ENCODE data around the gene TMEM18. TPM values are rescaled to one million over a fixed set of nuclear protein-coding genes. Genes with fewer than 3 reads are reported as not detected.
"Not testable (repeated sequence)": the region's sequence is repeated elsewhere in the genome, so short reads cannot be mapped to it uniquely, and the experiment has no call there.

TMEM18 gene
- total RNA-seq = 10.6 TPM
- long read RNA-seq, transcript TMEM18-201 (5 exons, 2,762 nt) = major isoform, 7 of 10 reads
- long read RNA-seq, partial matches to known transcripts = 0 of 10 reads
- long read RNA-seq, other reads (novel, unspliced or antisense) = 2 of 10 reads

DNA sequence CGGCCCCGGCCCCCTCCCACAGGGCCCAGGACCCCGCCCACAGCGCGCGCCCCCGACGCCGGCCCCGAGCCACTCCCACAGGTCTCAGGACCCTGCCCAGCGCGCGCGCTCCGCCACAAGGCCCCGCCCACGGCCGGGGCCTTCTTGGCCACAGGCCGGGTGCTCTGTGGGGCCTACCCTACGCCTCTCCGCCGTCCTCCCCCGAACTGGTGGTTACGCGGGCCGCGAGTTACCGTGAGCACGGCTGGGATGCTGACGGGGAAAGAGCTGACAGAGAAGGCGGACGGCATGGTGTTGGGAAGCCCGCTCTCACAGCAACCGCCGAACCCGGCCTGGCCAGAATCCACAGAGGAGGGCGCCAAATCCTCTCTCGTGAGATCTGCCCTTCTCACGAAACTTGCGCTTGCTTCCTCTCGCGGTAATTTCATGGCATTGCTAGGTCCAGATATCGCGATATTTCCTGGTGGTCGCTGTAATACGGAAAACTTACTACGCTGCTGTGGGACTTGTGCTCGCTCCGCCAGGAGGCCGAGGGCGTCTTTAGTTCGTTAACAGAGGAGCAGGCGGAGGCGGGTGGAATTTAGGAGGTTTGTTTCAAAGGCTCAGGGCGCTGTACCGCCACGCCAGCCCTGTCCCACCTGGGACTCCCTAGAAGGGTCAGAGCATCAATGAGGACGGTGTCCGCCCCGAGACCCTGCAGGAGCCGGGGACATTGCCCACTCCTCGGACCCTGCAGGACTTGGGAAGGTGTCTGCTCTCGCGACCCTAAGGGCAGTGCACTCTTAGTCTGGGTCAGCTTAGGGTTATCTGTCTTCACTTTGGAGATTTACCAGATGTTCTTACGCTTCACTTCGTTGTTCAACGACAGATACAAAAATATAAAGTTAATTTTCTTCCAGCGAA, at the start of gene TMEM18:
TMEM18 (minus strand) TSS at position 351 of the 903 bp plus-strand sequence; CDS start at position 290, 61 bp downstream.
- no peak for DNase-seq (ENCODE audit: missing footprints)

DNA sequence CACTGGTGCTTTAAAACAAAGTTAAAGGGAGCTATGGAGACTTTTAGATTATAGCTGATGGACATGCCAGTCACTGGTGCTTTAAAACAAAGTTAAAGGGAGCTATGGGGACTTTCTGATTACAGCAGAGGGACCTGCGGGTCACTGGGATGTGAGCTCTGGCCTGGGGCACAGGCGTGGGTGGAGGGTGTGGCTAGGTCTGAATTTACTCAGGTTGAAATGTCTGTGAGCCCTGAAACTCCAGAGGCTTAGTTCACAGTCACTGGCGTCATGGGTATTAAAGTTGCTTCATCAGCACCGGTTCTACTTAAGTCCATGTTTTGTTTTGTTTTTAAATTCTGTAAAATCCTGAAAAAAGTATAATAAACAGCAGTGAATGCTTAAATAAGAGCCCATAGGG, 49.0 kb upstream of the TMEM18 start:
- DNase-seq (ENCODE audit: missing footprints) (no peak), ATAC-seq (no peak)
- intact Hi-C loops (cut with DNase I) = no loop called here

More for the DNA sequence above, at the start of gene TMEM18:
- ATAC-seq = peak; percentile 96
- intact Hi-C loops (cut with DNase I) = loop anchor here (10.0 kb wide), 1 partner anchor 1377 kb away; no protein-coding TSS in a partner anchor

DNA sequence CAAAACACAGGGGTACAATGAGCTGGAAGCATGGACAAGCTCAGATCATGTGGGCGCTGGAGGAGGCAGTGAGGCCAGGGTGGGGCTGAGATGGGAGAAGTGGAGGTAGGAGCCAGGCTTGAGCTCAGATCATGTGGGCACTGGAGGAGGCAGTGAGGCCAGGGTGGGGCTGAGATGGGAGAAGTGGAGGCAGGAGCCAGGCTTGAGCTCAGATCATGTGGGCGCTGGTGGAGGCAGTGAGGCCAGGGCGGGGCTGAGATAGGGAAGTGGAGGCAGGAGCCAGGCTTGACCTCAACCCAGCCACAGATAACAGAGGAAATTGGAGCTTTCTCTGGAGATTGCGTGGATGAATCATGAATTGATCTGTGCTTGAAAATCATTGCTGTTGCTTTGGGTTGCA, 48.3 kb upstream of the TMEM18 start:
- DNase-seq (ENCODE audit: missing footprints) (no peak), ATAC-seq (no peak)
- intact Hi-C loops (cut with DNase I) = no loop called here

DNA sequence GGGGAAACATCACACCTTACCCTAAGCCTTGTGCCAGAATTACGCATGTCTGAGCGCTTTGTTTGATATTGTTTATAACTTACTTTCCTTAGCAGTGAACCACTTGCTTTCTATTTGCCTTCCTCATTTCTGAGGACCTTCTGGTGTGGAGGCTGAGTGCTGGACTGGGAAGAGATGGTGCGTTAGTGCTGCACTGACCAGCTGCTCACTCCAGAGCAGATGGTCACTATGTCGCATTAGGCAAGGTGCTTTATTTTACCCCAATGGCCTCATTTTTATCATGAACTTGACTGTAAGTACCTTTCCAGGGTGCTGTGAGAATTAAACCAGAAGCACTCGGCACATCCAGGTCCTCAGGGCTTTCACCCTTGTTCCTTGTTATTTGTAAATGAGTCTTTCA, 46.6 kb upstream of the TMEM18 start:
- intact Hi-C loops (cut with DNase I) = no loop called here
- DNase-seq (ENCODE audit: missing footprints) (no peak), ATAC-seq (no peak)

DNA sequence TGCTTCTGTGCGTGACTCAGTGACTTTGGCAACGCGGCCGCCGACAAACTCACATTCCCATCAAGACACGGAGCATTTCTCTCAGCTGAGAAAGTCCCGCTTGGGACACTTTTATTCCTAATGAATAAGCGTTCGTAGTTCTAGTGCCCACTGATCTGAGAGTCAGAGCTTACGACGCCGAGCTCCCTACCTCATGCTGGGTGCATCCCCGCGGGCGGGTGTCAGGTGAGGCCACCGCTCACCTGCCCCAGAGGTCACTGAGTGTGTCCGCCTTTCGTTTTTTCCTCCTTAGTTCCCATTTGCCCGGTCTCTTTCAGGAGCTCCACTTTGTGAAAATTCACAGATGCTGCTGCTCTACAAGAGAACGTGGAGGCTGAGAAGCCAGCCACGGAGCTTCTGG, 43.6 kb upstream of the TMEM18 start:
- intact Hi-C loops (cut with DNase I) = no loop called here
- DNase-seq (ENCODE audit: missing footprints) = no peak
- ATAC-seq = no peak

DNA sequence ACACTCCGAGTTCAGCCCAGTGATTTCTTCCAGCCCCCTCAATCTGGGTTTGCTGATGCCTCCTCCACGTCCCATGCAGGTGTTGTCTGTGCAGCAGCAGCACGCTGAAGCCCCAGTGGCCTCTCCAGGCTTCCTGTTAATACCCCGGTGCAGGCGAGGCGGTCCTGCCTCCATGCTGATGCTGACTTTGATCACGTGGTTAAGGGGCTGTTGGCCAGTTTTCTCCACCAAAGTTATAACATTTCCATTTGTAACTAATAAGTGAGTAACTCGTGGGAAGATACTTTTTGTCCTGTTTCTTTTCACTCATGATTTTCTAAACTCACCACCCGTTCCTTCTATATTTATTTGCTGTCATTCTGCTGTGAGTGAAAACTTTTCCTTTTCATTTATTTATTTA, 42.5 kb upstream of the TMEM18 start:
- intact Hi-C loops (cut with DNase I) = loop anchor here (5.0 to 10.0 kb wide), 2 partner anchors 425 to 828 kb away; no protein-coding TSS in a partner anchor
- DNase-seq (ENCODE audit: missing footprints) (no peak), ATAC-seq (no peak)

DNA sequence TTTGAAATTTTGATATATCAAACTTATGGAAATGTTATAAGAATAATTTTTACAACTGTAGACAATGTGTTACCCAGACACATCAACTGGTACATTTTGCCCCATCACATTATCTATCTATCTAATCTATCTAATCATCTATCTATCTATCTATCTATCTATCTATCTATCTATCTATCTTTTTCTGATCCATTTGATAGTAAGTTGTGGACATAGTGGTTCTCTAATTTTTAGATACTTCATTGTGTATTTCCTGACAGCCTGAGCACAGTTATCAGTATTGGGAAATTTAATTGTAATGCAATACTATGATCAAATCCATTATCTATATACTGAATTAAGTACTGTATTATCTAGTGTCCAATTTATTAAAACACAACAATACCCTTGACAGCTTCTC, 42.0 kb upstream of the TMEM18 start:
- no peak for DNase-seq (ENCODE audit: missing footprints)
- ATAC-seq = no peak
- intact Hi-C loops (cut with DNase I) = loop anchor here (5.0 to 10.0 kb wide), 2 partner anchors 426 to 828 kb away; no protein-coding TSS in a partner anchor

DNA sequence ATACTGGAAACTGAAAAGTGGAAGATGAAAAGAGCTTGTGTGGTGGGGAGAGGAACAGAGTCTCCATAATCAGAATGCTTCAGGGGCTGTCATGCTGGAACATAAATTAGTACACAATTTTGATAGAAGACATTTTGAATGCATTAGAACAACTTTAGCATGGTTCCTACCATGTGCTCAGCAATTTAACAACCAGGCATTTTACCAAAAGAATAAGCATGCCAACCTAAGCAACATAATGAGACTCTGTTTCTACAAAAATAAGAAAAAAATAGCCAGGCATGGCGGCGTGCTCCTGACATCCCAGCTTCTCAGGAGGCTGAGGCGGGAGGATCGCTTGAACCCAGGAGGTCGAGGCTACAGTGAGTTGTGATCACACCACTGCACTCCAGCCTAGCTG, 40.5 kb upstream of the TMEM18 start:
- DNase-seq (ENCODE audit: missing footprints) = no peak
- intact Hi-C loops (cut with DNase I) = loop anchor here (5.0 to 10.0 kb wide), 2 partner anchors 427 to 830 kb away; no protein-coding TSS in a partner anchor
- ATAC-seq = no peak

DNA sequence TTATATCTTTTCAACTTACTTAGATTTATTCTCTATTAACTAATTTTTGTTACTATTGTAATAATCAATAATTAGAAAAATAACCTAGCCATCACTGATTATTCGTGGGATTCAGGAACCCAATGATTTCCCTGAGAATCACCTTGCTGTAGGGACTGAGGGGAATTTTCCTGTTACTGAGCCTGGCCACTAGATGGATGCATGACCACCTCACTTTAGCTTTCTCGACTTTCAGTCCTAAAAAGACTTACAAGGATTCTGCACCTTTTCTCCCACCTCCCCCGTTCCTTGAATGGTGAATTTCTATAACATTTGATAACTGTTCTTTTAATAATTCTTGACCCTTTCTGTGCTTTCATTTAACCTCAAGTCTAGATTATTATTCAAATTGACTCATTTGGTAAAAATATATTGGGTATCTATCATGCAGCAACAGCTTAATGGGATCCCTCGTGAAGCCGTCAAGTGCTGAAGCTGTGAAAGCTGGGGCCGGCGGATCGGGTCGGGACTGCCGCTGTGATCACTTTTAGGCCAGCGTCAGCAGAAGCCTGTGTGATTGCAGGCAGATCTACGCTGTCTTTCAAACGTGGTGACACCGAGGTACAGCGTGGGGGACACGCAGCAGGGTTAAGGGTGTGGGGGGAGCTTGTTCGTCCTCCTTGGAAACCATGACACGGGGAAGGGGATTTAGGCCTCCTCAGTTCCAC, 38.8 kb upstream of the TMEM18 start:
- ATAC-seq (no peak), DNase-seq (ENCODE audit: missing footprints) (no peak)
- intact Hi-C loops (cut with DNase I) = loop anchor here (5.0 to 10.0 kb wide), 2 partner anchors 429 to 831 kb away; no protein-coding TSS in a partner anchor

DNA sequence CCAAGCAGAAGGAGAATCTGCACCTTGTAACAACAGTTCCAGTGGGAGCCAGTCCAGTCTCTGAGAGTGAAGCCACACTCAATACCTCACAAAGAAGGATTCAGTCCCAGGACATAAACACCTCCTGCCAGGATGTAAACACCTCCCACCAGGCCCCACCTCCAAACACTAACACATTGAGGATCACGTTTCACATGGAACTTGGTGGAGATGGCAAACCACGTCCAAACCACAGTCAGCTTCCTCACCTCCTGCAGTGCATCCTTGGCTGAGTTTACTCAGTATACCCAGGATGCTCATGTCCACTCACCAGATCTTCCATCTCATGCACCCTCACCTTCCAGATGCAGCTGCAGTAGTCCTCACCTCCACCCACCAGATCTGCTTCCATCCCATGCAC, 37.8 kb upstream of the TMEM18 start:
- intact Hi-C loops (cut with DNase I) = loop anchor here (5.0 to 10.0 kb wide), 2 partner anchors 430 to 832 kb away; no protein-coding TSS in a partner anchor
- no peak for ATAC-seq

DNA sequence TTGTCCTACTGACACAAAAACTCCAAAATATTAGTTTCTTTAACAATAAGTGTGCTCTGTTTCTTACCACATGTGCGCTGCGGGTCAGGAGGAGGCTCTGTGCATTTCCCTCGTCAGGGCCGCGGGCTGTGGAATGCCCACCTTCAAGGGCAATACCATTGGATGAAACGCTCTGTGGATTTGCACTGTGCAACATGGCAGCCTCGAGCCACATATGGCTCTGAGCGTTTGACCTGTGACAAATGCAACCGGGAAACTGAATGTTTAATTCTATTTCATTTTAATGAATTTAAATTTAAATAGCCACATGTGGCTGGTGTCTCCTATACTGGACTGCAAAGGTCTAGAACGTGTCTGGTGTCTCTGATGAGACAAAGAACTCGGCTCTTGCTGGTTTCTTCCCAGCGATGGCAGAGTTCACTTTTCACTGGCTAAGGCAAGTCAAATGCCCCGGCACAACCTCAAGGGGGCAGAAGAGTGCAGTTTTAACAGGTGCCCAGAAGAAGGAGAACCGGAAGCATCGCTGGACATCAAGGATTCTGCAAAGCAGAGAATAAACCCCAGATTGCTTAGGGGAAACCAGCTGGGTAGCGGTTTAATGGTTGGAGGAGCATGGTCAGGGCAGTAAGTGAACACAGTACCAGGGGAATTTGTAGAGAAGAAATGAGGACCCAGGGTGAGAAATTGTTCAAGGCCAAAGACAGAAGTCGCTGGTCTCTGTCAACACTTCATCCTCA, 37.0 kb upstream of the TMEM18 start:
- no peak for DNase-seq (ENCODE audit: missing footprints)
- intact Hi-C loops (cut with DNase I) = loop anchor here (10.0 kb wide), 1 partner anchor 431 kb away; no protein-coding TSS in a partner anchor
- no peak for ATAC-seq

More for the DNA sequence above, 37.8 kb upstream of the TMEM18 start:
- DNase-seq (ENCODE audit: missing footprints) = no peak

DNA sequence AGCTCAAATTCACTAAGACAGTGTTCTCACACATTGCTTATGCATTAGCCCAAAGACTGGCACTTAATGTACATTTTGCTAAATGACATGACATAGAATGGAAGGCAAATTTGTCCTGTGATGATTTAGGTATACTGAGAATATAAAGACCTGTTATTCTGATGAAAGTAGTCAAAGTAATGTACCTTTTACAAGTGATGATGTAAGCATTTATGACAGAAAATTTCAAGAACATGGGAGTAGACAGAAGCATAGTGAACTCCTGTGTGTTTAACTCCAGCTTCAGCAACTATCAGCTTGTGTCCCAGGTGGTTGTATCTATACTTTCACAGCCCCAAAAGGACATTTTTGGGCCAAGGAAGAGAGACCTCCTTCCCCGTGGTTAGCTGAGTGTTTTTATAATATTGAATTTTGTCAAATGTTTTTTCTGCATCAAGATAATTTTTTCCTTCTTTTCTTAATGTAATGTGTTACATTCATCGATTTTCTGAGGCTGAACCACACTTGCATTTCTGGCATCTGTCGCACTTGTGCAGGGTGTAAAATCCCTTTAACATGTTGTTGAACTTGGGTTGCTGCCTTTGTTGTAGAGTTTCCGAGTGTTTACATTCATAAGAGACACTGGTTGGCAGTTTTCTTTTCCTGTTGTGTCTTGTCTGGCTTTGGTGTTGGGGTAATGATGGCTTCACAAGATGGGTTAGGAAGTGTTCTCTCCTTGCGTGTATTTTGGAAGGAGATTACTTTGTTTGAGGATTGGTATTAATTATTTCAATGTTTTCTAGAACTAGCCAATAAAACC, 33.9 kb upstream of the TMEM18 start:
- ATAC-seq = no peak
- no peak for DNase-seq (ENCODE audit: missing footprints)
- intact Hi-C loops (cut with DNase I) = loop anchor here (10.0 kb wide), 1 partner anchor 434 kb away; no protein-coding TSS in a partner anchor

DNA sequence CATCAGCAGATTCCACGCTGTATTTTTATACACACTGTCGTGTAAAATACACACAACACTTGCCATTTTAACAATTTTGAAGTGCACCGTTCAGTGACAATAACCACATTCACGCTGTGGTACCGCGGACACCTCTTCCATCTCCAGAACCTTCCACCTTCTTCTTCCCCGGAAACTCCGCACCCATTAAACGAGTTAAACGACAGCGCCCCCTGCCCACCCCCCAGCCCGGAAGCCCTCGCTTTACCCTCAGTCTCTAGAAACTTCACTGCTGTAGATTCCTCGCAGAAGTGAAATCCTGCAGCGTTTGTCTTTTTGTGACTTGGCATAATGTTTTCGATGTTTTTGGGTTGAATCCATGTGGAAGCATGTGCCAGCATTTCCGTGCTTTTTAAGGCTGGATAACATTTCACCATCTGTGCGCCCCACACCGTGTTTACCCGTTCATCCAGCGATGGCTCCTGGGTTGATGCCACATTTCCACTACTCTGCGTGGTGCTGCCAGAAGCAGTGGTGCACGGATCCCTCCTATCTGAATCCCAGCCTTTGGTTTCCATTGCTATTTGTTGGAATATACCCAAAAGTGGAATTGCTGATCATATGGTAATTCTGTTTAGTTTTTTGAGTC, 32.0 kb upstream of the TMEM18 start:
- ATAC-seq (no peak), DNase-seq (ENCODE audit: missing footprints) (no peak)
- intact Hi-C loops (cut with DNase I) = no loop called here

DNA sequence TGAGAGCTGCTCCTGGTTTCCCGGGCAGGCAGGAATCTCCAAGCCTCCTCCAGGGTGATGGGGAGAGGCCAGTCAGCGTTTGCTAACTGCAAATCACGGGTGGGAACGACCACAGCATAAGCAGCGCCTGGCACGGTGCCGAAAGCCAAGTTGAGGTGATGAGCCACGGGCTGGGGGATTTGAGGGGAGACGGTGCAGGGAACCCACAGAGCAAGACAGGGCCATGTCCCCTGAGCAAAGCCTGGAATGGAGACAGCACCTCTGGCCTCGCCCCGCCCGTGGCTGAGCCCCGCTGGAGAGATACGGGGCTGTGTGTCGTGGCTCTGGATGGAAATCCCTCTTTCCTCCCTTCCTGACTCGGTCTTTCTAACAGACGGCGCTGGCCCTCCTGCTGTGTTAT, 31.5 kb upstream of the TMEM18 start:
- no peak for DNase-seq (ENCODE audit: missing footprints)
- ATAC-seq = no peak
- intact Hi-C loops (cut with DNase I) = no loop called here

DNA sequence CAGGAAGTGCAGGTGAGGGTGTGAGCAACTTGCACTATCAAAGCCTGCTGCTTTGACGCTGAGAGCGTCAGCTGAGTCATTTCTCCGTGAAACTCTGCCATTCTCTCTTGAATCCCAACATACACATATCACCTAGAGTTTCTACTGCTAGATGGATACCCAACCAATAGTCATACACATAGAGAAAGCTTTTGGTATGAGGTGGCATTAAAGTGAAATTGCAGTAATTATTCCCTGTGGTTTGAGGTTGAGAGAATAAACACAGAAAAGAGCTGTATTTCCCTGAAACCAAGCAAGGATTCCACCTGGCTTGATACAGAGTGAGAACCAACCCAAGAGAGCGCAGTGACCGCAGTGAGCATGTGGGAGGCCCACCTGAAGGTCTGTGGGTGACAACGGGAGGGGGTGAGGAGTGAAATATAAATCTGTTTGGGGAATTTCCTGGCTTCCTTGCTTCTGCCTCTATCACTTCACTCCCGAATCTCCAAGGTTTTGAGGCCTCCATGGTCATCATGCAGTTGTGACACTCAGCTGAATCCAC, 28.8 kb upstream of the TMEM18 start:
- DNase-seq (ENCODE audit: missing footprints) (no peak), ATAC-seq (no peak)
- intact Hi-C loops (cut with DNase I) = no loop called here

DNA sequence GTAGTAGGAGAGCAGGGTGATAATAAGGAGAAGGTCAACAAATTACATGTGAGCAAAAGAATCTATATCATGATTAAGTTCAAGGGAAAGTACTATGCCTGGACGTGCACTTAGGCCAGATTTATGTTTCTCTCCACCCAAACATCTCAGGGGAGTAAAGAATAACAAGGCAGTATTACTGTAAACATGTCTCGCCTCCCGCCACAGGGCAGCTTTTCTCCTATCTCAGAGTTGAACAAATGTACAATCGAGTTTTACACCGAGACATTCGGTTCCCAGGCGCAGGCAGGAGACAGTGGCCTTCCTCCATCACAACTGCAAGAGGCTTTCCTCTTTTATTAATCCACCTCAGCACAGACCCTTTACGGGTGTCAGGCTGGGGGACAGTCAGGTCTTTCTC, 25.6 kb upstream of the TMEM18 start:
- ATAC-seq; DNase-seq (ENCODE audit: missing footprints); intact Hi-C loops (cut with DNase I): not testable (repeated sequence)

DNA sequence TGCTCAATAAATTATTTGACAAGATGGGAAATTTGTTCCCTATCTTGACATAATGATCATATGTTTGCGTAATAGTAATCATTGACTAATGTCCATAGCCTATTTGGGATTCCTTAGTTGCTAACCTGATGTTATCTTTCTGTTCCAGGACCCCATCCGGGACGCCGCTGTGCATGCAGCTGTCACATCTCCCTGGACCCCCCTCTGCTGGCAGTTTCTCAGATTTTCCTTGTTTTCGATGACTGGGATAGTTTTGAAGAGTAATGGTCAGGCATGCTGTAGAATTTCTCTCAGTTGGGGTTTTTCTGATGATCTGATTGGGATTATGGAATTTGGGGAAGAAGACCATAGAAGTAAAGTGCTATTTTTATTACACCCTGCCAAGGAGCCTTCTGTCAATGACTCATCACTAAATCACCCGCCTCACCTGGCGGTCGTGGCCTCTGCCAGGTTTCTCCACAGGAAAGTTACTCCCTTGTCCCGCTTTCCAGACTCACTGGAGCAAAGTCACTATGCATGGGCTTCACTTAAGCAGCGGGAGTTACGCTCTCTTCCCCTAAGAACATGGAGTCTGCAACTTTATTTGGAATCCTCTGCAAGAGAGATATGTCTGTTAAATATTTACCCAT, 19.9 kb upstream of the TMEM18 start:
- ATAC-seq (no peak), DNase-seq (ENCODE audit: missing footprints) (no peak)
- intact Hi-C loops (cut with DNase I) = no loop called here
